Activated effector memory CD4-positive, alpha-beta T cell treated with Interleukin-2 at 50 U/mL for 16 hours (primary cell): Measurements from ENCODE around the gene HMCN2.
"Not testable (repeated sequence)": the region's sequence is repeated elsewhere in the genome, so short reads cannot be mapped to it uniquely, and the experiment has no call there.

ENCODE experiments used
- DNase-seq: peaks from one replicate; pipeline ENCODE4 v3.0.0-alpha.2; 2020

HMCN2 gene

DNA sequence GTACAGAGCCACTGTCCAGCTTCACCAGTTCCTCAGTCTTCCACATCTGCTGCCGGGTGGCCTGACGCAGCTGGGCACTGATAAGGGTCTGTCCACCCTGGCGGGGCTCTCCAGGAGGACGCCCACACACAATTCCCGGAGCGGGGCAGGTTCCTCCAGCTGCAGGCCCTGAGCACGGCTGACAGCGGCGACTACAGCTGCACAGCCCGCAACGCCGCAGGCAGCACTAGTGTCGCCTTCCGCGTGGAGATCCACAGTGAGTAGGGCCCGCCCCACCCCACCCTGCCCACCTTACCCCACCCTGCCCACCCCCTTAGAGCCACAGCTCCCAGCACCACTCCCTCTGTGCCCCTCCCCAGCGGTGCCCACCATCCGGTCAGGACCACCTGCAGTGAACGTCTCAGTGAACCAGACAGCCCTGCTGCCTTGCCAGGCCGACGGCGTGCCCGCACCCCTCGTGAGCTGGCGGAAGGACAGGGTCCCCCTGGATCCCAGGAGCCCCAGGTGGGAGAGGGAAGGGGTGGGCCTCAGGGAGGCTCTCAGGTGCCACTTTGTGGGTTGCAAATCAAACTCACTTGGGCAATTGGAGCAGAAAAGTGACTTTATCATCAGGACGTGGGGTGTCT is 130.4 kb downstream of the HMCN2 start:
- no peak for DNase-seq

DNA sequence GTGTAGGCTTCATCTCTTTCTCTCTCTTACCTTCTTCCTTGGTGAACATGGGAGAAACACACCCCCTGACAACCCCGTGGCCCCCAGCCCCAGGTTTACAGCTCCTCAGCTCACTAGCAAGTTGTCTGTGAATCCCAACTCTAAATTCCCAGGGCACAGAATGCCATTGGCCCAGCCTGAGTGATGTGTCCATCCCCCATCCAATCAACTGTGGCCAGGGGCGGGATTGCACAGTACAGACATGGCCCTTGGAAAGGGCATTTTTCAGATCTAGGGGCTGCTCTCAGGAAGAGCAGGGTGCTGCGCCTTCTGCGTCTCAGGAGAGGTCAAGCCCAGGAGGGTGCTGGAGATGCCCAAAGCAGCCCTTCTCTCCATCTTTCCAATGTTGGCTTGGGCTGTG is 131.0 kb downstream of the HMCN2 start:
- DNase-seq = no peak

- DNase-seq = no peak
Measured at GRCh38 chr9:130398487-130399240, 133.1 kb downstream of the HMCN2 start.

GRCh38 chr9:130399768-130400167 is 134.2 kb downstream of the HMCN2 start:
- DNase-seq = no peak

DNA sequence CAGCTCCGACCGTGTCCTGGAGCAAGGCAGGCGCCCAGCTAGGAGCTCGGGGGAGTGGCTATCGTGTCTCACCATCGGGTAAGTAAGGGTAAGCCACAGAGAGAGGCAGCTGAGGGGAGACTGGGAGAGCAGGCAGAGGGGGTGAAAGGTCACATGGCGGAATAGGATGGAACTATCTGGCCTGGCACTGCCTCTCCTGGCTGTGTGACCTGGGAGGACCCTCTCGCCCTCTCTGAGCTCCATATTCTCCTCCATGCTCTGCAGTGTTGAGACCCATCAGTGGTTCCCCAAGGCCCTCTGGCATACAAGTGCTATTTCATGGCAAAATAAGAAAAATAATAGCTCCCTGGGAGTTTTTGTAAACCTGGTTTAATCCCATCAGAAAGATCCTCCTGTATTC is 135.3 kb downstream of the HMCN2 start:
- no peak for DNase-seq

DNA sequence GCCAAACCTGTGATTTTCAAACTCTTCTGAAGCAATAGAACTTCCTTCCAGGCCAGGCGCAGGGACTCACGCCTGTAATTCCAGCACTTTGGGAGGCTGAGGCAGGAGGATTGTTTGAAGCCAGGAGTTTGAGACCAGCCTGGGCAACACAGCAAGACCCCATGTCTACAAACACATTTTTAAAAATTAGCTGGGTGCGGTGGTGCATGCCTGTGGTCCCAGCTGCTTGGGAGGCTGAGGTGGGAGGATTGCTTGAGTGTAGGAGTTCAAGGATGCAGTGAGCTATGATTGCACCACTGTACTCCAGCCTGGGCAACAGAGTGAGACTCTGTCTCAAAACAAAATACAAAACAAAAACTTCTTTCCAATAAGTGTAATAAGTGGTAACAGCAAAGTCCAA is 136.2 kb downstream of the HMCN2 start:
- not testable (repeated sequence) for DNase-seq

DNA sequence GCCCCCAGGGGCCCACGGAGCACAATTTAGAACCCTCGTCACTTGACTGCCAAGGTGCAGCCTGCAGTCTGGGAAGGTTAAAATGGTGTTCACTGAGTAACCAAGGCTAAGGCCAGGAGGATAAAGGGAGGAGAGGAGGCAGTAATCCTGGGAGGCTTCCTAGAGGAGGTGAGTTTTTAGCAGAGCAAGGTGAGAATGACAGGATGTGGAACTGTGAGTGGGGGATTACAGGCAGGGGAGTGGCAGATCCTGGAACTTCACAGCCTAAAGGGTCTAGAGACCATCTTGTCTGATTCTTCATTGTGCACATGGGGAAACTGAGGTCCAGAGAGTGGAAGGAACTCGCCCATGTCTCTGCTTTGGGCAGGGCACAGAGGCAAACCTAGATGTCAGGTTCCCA is 136.7 kb downstream of the HMCN2 start:
- DNase-seq = no peak

GRCh38 chr9:130402645-130403440 is 137.3 kb downstream of the HMCN2 start:
- no peak for DNase-seq

DNA sequence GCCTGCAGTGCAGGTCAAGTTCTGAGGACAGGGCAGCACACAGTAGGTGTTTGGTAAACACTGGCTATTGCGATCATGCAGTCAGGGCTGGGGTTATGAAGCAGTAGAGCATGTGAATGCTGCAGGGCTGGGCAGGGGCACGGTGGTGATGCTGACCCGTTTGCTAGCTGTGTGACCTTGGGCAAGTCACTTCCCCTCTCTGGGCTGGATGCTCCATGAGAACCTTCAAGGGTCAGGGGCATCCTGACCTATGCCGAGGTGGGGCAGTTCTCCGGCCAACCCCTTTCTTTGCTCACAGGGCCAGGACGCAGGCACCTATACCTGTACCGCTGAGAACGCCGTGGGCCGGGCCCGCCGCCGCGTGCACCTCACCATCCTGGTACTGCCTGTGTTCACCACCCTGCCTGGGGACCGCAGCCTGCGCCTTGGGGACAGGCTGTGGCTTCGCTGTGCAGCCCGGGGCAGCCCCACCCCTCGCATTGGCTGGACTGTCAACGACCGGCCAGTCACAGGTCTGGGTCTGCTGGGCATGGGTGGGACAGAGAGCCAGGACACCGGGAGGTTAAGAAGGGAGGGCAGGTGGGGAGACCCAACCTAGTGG is 140.2 kb downstream of the HMCN2 start:
- DNase-seq = no peak

GRCh38 chr9:130406278-130406895 is 140.8 kb downstream of the HMCN2 start:
- DNase-seq = no peak

GRCh38 chr9:130407916-130408663 is 142.5 kb downstream of the HMCN2 start:
- DNase-seq = no peak

- DNase-seq = no peak
Measured at GRCh38 chr9:130408669-130409068, 143.1 kb downstream of the HMCN2 start.

DNA sequence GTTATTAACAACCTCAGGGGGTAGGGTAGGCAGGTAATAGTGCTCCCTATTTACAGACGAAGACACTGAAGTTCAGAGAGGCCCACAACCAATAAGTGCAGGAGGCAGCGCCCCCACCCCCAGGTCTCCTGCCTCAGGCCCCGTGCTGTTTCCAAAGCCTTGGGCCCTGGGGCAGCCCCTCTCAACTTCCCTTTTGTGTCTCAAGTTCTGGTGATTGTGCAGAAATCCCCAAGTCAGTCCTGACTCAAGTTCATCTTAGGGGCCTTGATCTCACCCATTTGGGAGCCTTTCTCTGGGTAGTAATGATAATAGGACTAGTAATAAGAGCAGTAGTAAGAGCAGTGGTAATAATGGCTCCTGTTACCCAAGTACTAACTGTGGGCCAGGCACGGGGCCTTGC is 143.7 kb downstream of the HMCN2 start:
- DNase-seq = no peak

- DNase-seq = no peak
Measured at GRCh38 chr9:130410443-130410842, 144.9 kb downstream of the HMCN2 start.

GRCh38 chr9:130411566-130411915 is 146.0 kb downstream of the HMCN2 start:
- no peak for DNase-seq

DNA sequence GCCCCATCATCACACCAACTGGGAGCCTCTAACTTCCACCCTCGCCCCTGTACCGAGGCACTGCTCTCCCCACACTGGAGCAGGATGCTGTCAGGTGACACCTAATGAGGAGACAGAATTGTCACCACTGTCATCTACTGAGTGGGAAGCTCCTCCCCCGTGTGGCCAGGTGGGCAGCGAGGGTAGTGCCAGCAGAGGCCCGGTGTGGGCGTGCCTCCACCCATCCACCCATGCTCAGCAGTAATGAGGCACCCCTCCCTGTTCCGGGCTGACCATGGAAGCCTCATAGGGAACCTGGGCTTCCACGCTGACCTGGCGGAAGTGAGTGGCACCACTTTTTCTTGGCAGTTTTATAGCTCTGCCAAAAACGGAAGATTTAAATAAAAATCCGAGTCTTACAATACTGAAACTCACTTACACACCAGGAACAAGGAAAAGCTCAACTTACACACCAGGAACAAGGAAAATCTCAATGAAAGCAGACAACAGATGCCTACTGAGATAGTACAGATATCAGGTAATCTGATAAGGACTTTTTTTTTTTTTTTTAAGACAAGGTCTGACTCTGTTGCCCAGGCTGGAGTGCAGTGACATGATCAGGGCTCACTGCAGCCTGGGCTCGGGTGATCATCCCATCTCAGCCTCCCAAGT is 148.6 kb downstream of the HMCN2 start:
- no peak for DNase-seq

- DNase-seq = no peak
Measured at GRCh38 chr9:130414910-130415746, 149.6 kb downstream of the HMCN2 start.

GRCh38 chr9:130417602-130418001 is 152.0 kb downstream of the HMCN2 start:
- DNase-seq = no peak

DNA sequence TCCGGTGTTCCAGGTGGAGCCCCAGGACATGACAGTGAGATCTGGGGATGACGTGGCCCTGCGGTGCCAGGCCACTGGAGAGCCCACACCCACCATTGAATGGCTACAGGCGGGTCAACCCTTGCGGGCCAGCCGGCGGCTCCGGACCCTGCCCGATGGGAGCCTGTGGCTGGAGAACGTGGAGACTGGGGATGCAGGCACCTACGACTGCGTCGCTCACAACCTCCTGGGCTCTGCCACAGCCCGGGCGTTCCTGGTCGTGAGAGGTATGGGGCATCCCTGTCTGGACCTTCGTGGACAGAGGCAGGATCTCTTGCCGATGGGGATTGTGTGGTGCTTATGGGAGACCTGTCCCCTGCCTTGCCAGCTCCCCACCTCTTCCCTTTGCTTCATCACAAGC is 153.2 kb downstream of the HMCN2 start:
- no peak for DNase-seq

DNA sequence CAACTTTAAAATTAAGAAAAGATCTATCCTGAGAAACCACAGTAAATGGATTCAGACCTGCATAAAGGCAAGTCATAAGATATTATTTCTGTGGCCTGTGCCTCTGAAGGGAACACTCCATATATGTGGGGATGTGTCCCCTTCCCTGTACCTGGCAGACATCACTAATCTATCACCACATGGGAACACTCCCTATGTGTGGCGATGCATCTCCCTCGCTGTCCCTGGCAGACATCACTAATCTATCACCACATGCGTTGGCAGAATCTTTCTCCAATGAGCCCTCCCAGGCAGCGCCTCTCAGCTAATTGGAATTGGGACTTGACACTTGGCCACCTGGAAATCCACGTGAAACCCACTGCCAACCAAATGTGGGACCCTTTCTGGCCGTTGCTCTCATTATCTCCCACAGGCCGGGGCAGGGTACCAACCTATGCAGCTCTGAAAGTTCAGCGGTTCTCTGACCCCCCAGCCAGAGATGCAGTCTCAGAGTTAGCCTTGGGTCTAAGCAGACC is 154.0 kb downstream of the HMCN2 start:
- DNase-seq = no peak
